ENCODE data around the gene PRKAG2.
"Not testable (repeated sequence)": the region's sequence is repeated elsewhere in the genome, so short reads cannot be mapped to it uniquely, and the experiment has no call there.

Gene PRKAG2

GRCh38 chr7:151833691-151834090 is 43.2 kb downstream of the PRKAG2 start:
- no peak for DNase-seq

GRCh38 chr7:151833213-151833651 is 43.7 kb downstream of the PRKAG2 start:
- no peak for DNase-seq

GRCh38 chr7:151832656-151833055 is 44.3 kb downstream of the PRKAG2 start:
- no peak for DNase-seq

GRCh38 chr7:151832138-151832537 is 44.8 kb downstream of the PRKAG2 start:
- DNase-seq: no peak

GRCh38 chr7:151831606-151832005 is 45.3 kb downstream of the PRKAG2 start:
- DNase-seq: no peak

- no peak for DNase-seq
Measured at GRCh38 chr7:151830121-151830830, 46.6 kb downstream of the PRKAG2 start.

- DNase-seq: no peak
Measured at GRCh38 chr7:151829707-151830106, 47.2 kb downstream of the PRKAG2 start.

GRCh38 chr7:151827620-151828019 is 49.3 kb downstream of the PRKAG2 start:
- DNase-seq: no peak

- DNase-seq: not testable (repeated sequence)
Measured at GRCh38 chr7:151826316-151826715, 50.6 kb downstream of the PRKAG2 start.

- no peak for DNase-seq
Measured at GRCh38 chr7:151825721-151826120, 51.2 kb downstream of the PRKAG2 start.

- DNase-seq: no peak
Measured at GRCh38 chr7:151824373-151824933, 52.5 kb downstream of the PRKAG2 start.

GRCh38 chr7:151823566-151824372 is 53.1 kb downstream of the PRKAG2 start:
- no peak for DNase-seq

GRCh38 chr7:151822541-151823181 is 54.3 kb downstream of the PRKAG2 start:
- no peak for DNase-seq

- DNase-seq: no peak
Measured at GRCh38 chr7:151821806-151822540, 54.9 kb downstream of the PRKAG2 start.

- DNase-seq: no peak
Measured at GRCh38 chr7:151821226-151821625, 55.7 kb downstream of the PRKAG2 start.

GRCh38 chr7:151820491-151821105 is 56.3 kb downstream of the PRKAG2 start:
- no peak for DNase-seq

- DNase-seq: no peak
Measured at GRCh38 chr7:151819866-151820265, 57.0 kb downstream of the PRKAG2 start.

GRCh38 chr7:151818674-151819519 is 58.0 kb downstream of the PRKAG2 start:
- DNase-seq: no peak

GRCh38 chr7:151817981-151818673 is 58.8 kb downstream of the PRKAG2 start:
- no peak for DNase-seq

- no peak for DNase-seq
Measured at GRCh38 chr7:151817315-151817690, 59.6 kb downstream of the PRKAG2 start.

All from fibroblast of skin of scalp (primary cell).